ENCODE measurements around the gene LRATD1.

Gene LRATD1

GRCh38 chr2:14608245-14608644, 24.3 kb upstream of the LRATD1 start:
- Histone ChIP-seq H3K36me3 (ENCODE audit: control insufficient read depth in 2 of 2, insufficient read depth in 1 of 2, low read length in 2 of 2) (no peaks in the 10 kb centered on the region), H3K9me3 (ENCODE audit: control insufficient read depth, insufficient read depth, low read depth, low read length) (no peaks in the 10 kb centered on the region), H3K27ac (ENCODE audit: extremely low read depth, low read depth, low read length) (no peak overlapping the region), H3K4me3 (ENCODE audit: low read depth, low read length) (no peak overlapping the region), H3K4me1 (ENCODE audit: control insufficient read depth, insufficient read depth, low read length) (no peaks in the 10 kb centered on the region)
- ChIA-PET CTCF (interaction anchor here (0.7 kb wide), 1 partner anchor 82 kb away, joined by 4 read pairs; no protein-coding TSS in a partner anchor), POLR2A (no interaction called here)
- TF ChIP-seq PRDM2 (tag by site-specific recombination; IDR thresholded peaks at IDR 0.05; ENCODE audit: borderline replicate concordance) (no peak), MEIS1 (CRISPR knock-in tag; IDR thresholded peaks at IDR 0.05; ENCODE audit: borderline replicate concordance) (no peak), ZNF621 (tag by site-specific recombination; IDR thresholded peaks at IDR 0.05) (no peak), ZNF518A (tag by site-specific recombination; conservative IDR thresholded peaks at IDR 0.05; ENCODE audit: low read depth) (no peak), ZNF121 (tag by site-specific recombination; IDR thresholded peaks at IDR 0.05) (no peak)

DNA sequence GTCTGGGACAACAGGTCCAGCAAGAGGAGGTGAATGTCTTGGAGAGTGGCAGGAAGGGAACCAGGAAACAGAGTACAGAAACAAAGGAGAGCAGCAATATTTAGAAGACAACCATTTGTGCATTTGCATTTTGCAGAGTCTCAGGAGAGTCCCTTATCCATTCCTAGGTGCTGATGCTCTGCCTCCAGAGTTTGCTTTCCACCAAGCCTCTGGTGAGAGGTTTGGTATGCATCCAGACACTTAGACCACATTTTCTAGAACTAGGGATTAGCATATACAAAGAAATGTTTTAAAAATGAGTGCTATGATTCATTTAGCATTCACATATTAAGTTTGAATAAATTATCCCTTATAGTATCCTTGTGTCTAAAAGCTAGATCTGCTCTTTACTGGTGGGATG, 18.5 kb upstream of the LRATD1 start:
- Histone ChIP-seq H3K4me3 (ENCODE audit: low read depth, low read length) (no peak overlapping the region), H3K27ac (ENCODE audit: extremely low read depth, low read depth, low read length) (no peak overlapping the region), H3K36me3 (ENCODE audit: control insufficient read depth in 2 of 2, insufficient read depth in 1 of 2, low read length in 2 of 2) (no peaks in the 10 kb centered on the region), H3K4me1 (ENCODE audit: control insufficient read depth, insufficient read depth, low read length) (no peaks in the 10 kb centered on the region), H3K9me3 (ENCODE audit: control insufficient read depth, insufficient read depth, low read depth, low read length) (no peaks in the 10 kb centered on the region)
- TF ChIP-seq ZNF670 (tag by site-specific recombination; IDR thresholded peaks at IDR 0.05; ENCODE audit: low read depth) (no peak), EGR2 (tag by site-specific recombination; IDR thresholded peaks at IDR 0.05; ENCODE audit: low read depth) (no peak), ZFP41 (tag by site-specific recombination; IDR thresholded peaks at IDR 0.05; ENCODE audit: borderline replicate concordance) (no peak), ZNF350 (tag by site-specific recombination; IDR thresholded peaks at IDR 0.05) (no peak), ZNF19 (tag by site-specific recombination; IDR thresholded peaks at IDR 0.05; ENCODE audit: low read depth) (no peak), ZNF621 (tag by site-specific recombination; IDR thresholded peaks at IDR 0.05) (no peak), ZBTB1 (tag by site-specific recombination; IDR thresholded peaks at IDR 0.05) (no peak), GFI1B (tag by site-specific recombination; IDR thresholded peaks at IDR 0.05) (no peak), ZBTB6 (tag by site-specific recombination; IDR thresholded peaks at IDR 0.05) (no peak)
- TF ChIP-seq, protein P1, sequence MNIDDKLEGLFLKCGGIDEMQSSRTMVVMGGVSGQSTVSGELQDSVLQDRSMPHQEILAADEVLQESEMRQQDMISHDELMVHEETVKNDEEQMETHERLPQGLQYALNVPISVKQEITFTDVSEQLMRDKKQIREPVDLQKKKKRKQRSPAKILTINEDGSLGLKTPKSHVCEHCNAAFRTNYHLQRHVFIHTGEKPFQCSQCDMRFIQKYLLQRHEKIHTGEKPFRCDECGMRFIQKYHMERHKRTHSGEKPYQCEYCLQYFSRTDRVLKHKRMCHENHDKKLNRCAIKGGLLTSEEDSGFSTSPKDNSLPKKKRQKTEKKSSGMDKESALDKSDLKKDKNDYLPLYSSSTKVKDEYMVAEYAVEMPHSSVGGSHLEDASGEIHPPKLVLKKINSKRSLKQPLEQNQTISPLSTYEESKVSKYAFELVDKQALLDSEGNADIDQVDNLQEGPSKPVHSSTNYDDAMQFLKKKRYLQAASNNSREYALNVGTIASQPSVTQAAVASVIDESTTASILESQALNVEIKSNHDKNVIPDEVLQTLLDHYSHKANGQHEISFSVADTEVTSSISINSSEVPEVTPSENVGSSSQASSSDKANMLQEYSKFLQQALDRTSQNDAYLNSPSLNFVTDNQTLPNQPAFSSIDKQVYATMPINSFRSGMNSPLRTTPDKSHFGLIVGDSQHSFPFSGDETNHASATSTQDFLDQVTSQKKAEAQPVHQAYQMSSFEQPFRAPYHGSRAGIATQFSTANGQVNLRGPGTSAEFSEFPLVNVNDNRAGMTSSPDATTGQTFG (tag by site-specific recombination; IDR thresholded peaks at IDR 0.05; ENCODE audit: borderline replicate concordance), result no peak
- CTCF ChIA-PET, result no interaction called here
- POLR2A ChIA-PET, result no interaction called here

Data from HEK293 (cell line).